ENCODE results near the gene SPSB4. TPM values are rescaled to one million over a fixed set of nuclear protein-coding genes. Genes with fewer than 3 reads are reported as not detected.

Gene SPSB4
- total RNA-seq, 1 donor from 2014 or later = 5.3 TPM

DNA sequence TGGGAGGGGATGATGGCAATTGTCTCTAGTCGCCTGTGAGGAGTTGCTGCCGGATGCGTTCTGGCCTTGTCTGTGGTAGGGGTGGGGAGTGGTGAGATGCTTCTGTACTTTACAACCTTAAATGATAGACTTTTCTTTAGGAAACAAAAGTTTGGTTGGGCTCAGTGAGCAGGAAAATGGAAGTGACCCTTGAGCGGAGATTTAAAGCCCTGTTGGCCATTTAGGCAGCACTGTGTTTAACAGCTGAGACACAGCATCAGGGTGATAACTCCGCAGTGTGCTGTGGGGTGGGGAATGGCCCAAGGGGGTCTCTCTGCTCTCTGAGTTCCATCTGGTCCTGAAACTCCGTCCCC lies 36.6 kb downstream of the SPSB4 start:
- DNase-seq (no peak), ATAC-seq (no peak)
- intact Hi-C loops (cut with micrococcal nuclease) = no loop called here

DNA sequence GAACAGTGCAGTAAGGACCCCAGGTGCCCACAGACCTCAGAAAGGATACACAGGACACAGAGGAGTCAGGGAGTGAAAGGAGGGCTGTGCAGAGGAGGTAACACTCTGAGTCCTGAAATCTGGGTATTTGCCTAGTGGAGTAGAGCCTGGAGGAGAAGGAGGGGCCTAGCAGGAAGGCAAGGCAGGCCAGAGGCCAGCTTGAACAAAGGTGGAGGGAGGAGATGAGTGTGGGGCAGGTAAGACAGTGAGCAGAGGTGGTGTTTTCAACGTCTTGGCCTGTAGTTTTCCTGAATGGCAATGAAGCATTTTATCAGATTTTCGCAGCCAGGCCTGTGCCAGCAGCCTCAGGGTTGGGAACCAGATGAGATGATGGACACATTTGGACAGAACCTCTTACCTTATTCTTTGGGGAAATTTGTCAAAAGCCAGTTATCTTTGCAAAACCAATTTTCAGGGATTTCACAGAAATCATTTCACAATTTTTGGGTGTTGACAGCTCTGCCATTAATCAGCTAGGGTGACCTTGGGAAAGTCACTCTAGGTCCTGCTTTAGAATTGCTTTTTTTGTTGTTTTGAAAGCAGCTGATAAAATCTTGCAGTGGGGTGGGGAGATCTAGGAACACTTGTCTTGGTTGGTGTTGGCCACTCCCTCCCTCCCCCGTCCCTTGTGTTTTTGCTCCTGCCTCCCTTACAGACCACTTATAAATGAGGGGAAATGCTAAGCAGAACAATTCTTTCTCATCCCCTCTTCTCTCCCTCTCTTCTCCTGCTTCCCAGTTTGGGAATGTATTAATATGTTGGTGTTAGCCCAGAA lies 38.4 kb downstream of the SPSB4 start:
- no peak for ATAC-seq
- intact Hi-C loops (cut with micrococcal nuclease) = no loop called here

DNA sequence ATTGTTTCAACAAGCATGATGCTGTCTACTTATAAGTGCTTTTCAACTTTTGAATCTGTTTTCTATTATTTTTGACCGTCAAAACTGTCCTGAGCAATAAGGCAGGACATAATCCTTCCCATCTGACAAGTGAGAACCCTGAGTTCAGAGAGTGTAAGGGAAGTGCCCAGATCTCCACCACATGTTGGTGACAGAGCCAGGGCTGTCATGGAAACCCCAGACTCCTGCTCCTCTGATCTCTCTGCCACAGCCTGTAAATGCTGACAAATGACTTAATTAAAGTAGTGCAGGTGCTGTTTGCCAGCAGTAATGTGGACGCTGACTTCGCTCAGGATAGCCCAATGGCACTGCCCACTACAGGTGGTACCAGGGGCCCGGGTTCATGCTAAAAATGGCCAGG lies 40.3 kb downstream of the SPSB4 start:
- ATAC-seq (no peak), DNase-seq (no peak)
- intact Hi-C loops (cut with micrococcal nuclease) = no loop called here

More for the DNA sequence above, 38.4 kb downstream of the SPSB4 start:
- no peak for DNase-seq

DNA sequence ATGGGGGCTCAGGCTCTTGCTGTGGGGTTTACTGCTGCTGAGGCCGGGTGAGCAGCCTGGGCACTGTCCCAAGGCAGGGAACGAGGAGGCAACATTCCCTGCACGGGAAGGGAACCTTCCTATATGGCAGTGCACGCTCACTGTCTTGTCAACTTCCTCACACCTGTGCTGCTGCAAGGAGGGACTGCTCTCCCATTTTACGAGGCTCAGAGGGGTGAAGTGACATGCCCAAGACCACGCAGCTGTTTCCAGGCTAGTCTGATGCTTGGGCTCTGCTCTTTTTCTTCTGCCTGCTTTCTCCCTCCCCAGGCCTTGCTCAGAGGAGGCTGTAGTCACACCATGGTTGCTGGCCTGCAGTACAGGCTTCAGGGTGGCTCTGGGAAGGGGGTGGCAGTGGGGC lies 41.5 kb downstream of the SPSB4 start:
- DNase-seq (no peak), ATAC-seq (no peak)
- intact Hi-C loops (cut with micrococcal nuclease) = no loop called here

DNA sequence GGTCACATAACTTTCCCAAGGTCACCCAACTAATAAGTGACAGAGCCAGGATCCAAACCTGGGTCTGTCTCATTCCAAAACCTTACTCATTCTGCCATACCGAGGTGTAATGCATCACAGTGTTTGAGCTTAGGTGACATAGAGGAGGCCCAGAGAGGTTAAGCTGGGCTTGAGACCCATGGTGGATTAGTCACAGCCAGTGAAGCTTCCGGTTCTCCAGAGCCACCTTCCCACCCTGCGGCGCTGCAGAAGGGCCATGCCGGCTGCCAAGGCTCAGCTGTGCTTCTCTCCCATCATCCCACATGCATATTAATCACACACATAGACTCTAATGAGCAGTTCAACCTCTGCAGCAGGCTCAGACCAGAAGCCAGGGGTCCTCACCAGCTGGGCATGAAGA lies 42.2 kb downstream of the SPSB4 start:
- intact Hi-C loops (cut with micrococcal nuclease) = no loop called here
- ATAC-seq (peak; percentile 17), DNase-seq (no peak)

DNA sequence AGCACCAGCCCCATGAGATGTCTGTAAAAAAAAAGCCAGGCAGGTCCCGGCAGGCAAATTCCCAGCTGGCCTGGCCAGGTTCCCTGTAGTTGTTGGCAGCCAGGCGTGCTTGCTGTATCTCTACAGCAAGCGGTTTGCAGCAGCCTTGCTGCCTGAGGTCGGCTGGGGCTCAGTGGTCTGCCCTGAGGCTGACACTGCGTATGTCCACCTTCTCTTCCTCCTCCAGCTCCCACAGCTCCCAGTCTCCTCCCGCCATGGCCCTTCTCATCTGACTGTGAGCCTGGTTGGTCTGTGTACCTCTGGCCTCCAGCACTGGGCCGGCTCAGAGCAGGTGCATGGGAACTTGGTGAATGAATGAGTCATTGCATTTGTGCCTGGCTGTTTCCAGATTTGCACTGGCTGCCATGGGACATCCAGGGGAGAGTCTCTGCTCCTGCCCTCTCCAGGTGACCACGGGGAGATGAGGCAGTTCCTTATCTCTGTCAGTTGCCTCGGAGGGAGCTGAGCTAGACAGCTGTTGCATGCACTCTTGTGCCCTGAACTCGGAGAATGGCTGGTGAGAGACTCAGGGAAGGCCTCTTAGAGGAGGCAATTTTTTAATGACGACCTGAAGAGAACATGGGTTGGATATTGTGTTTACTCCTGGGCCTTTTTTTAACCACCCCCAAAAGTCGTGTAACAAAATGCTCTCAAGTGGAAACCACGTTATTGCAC lies 43.0 kb downstream of the SPSB4 start:
- ATAC-seq (peak; percentile 81), DNase-seq (peak; percentile 87)
- intact Hi-C loops (cut with micrococcal nuclease) = no loop called here

DNA sequence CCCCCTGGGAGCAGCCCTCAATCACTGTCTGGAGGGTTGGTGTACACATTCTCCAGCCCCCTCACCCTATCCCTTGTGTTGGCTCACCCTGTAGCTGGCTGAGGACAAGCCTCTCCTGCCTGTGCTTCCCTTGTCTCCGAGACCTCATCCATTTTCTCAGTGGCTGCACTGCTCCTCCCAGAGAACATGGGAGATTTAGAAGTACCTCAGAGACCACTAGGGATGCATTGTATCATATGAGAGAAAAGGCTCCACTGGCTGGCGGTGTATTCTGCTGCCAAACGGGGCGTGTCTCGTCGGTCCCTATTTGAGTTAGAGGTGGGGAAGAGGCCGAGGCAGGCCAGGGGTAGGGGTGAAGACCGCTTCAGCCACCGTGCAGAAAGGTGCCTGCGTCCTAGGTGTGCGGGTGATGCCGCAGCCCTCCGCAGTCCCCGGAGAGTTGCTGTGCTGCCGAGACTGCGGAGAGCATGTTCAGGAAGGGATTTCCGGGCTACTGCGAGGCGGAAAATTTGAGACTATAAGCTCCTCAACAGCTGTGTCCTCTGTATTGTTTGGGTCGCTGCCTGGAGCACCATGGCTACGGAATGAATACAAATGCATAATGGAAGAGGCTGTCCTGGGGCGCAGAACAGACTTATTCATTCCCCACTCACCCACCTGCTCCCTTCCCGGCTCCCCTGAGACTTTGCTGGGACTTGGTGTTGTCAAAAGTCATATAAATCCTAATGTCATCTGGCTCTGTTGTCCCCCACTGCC lies 43.8 kb downstream of the SPSB4 start:
- DNase-seq (peak; percentile 85), ATAC-seq (peak; percentile 87)
- intact Hi-C loops (cut with micrococcal nuclease) = no loop called here

DNA sequence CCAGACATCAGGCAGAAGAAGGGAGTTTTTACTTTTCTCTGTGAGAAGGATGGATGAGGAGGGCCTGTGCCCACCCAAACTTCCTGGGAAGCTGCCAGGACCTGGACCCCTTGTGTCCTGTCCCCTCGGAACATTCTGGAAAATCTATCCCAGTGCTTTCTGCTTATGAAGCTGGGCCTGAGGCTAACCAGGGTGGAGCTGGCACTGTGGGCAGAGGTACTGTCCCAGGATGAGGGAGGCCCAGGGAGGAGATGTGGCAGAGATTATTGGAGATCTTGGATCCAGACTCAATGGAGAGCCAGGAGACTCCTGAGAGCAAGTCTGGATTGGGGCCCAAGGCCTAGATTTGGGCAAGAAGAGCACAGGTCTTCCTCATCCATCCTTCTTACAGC lies 44.4 kb downstream of the SPSB4 start:
- ATAC-seq (peak; percentile 3), DNase-seq (no peak)
- intact Hi-C loops (cut with micrococcal nuclease) = no loop called here

DNA sequence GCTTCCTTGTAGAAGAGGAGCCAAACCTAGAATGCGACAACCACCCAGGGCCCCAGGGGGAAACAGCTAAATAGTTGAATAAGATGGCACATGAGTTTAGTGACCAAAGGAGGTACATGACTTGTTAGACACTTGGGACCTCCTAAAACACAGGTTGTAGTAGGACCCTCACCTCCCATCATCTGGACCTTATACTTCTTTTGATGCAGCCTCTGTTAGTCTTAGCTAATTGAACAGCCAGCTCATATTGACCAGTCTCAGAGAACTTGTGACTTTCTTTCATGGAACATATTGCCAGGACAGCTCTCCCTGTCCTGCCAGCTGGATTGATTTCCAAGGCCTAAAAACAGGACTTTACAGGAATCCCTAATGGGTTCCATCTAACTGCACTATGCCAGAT lies 45.0 kb downstream of the SPSB4 start:
- intact Hi-C loops (cut with micrococcal nuclease) = no loop called here
- DNase-seq (no peak), ATAC-seq (no peak)

DNA sequence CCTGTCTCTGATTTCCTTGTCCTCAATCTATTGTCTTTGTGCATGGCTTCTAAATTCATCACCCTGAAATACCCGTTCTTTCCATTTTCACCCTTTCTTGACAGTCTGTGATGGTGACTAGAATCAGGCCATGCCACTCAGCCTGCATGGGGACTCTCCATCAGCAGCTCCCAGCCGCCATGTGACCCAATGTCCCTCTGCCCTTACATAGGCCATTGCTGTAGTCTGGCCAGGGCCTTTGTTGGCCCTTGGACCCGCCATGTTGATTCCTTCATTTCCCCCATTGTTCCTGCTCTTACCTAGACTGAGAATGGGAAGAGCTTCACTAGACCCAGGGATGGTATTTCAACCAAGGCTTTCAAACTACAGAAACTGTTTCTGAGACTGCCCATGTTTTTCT lies 45.8 kb downstream of the SPSB4 start:
- intact Hi-C loops (cut with micrococcal nuclease) = no loop called here
- no peak for ATAC-seq

DNA sequence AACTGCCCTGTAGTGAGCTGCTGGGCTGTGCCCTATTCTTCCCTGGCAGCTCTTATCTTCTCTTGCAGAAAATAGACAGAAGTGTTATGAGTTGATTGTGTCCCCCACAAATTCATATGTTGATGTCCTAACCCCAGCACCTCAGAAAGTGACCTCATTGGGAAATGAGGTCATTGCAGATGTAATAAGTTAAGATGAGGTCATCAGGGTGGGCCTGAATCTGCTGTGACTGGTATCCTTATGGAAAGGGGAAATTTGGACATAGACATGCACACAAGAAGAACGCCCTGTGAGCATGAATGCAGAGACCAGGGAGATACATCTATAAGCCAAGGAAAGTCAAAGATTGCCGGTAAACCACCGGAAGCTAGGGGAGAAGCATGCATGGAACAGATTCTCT lies 49.0 kb downstream of the SPSB4 start:
- intact Hi-C loops (cut with micrococcal nuclease) = loop anchor here (10.0 kb wide), 2 partner anchors 45 to 85 kb away; partner anchors contain the start of gene SPSB4
- DNase-seq (no peak), ATAC-seq (no peak)

More for the DNA sequence above, 45.8 kb downstream of the SPSB4 start:
- DNase-seq = no peak

DNA sequence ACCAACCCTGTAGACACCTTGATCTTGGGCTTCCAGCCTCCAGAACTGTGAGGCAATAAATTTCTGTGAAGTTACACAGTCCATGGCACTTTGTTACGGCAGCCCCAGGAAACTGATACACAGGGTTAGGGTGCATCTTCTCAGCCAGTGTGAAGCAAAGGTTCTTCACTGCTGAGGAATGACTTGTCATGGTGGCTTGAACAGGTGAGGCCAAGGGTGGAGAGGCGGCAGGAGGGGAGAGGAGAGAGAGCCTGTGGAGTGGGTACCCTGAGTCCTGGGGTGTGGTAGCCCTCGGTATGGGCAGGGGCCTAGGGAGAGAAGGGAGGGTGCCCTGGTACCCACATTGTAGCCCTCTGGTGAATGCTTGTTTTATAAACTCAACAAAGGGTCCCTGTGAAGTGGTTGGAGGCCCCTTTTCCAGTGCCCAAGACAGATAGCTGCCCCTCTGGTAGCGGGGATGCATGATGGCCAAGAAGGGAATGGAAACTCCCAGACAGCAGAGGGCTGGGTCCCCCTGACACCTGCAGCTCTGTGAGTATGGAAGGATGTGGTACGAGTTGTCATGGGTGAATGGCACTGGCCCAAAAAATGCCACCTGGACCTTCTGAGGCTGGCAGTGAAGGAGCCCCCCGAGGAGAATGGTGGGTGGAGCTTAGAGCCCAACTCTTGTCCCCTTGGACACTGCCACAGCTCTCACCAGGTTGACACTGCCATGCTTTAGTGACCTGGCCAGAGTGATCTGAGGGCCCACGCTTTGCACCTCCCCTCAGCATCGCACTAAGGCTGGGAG lies 49.6 kb downstream of the SPSB4 start:
- ATAC-seq = no peak
- intact Hi-C loops (cut with micrococcal nuclease) = loop anchor here (10.0 kb wide), 2 partner anchors 46 to 86 kb away; partner anchors contain the start of gene SPSB4
- no peak for DNase-seq

DNA sequence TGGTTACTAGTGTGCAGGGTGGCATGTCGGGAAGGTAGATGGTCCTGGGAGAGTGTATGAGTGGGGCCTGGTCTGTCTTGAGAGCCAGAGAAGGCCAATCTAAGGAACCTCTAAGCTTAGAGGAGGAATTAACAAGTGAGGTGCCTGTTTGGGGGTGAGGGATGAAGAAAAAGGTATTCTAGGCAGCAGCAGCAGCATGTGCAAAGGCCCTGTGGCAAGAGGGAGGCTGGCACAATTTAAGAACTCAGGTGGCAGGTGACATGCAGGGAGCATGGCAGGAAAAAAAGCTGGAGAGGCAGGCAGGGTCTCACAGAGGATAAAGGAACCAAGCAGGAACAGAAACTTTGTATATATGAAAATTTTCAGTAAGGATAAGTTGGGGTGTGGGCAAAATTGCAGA lies 51.2 kb downstream of the SPSB4 start:
- ATAC-seq (no peak), DNase-seq (no peak)
- intact Hi-C loops (cut with micrococcal nuclease) = loop anchor here (10.0 kb wide), 2 partner anchors 48 to 88 kb away; partner anchors contain the start of gene SPSB4

DNA sequence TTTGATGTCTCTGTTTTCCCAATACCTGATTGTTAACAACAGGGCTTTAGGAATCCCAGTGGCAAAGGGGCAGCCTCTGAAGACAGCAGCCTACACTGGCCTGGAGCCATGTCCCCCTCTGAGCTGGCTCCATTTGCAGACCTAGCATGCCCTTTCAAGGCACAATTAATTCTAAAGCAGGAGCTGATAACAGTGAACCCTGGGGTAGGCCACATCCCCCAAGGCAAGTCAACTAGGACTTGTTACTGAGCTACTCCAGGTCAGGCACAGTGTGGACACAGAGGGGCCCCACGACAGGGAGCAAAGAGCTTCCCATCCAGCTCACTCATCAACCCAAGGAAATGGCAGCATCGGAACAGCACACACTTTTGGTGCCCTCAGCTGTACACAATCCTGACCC lies 51.9 kb downstream of the SPSB4 start:
- intact Hi-C loops (cut with micrococcal nuclease) = loop anchor here (10.0 kb wide), 2 partner anchors 48 to 88 kb away; partner anchors contain the start of gene SPSB4
- ATAC-seq (no peak), DNase-seq (no peak)

DNA sequence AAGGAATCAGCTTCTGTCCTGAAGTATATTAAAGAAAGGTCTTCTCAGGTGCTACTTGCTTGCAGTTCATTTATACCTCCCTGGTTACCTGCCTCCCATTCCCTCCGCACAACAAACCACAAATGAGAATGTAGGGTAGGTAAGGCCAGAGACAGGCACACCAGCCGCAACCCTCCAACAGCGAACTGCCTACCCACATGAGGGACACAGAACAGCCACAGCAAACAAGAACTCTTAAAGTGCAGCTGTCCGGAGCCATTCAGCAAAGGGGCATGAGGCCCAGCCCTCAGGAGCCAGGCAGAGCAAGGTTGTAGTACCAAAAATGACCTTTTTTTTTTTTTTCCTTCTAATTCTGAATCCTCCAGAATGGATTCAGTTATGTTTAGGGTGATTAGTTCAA lies 52.4 kb downstream of the SPSB4 start:
- DNase-seq (no peak), ATAC-seq (no peak)
- intact Hi-C loops (cut with micrococcal nuclease) = loop anchor here (10.0 kb wide), 2 partner anchors 49 to 89 kb away; partner anchors contain the start of gene SPSB4

DNA sequence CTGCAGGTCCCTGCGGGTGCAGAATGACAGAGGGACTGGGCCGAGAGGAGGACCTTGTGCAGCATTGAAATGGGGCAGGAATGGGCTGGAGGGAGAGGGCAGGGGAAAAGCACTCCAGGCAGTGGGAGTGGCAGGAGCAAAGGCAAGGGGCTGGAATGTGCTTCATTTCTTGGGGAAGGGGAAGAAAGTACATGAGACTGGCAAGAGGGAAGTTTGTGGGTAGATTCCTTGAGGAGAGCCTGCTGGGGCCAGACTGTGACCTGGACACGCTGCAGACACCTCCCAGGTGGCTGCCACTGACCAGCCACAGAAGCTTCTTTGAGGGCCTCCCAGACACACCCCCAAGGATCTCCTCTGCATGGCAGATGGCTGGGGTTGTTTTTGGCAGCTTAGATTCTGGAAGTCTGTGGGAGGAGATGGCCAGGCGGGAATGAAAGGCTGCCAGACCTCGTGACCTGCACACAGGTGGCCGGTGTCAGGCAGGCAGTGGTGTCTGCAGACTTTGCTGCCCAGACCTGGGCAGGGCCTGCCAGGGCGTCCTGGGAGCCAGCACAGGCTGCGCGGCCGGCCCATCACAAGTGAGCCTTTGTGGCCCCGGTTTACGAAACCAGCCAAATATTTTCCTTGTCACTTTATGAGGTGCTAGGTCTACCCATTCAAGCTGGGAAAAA lies 53.1 kb downstream of the SPSB4 start:
- intact Hi-C loops (cut with micrococcal nuclease) = loop anchor here (10.0 kb wide), 2 partner anchors 49 to 89 kb away; partner anchors contain the start of gene SPSB4
- ATAC-seq (peak; percentile 67), DNase-seq (peak; percentile 61)

DNA sequence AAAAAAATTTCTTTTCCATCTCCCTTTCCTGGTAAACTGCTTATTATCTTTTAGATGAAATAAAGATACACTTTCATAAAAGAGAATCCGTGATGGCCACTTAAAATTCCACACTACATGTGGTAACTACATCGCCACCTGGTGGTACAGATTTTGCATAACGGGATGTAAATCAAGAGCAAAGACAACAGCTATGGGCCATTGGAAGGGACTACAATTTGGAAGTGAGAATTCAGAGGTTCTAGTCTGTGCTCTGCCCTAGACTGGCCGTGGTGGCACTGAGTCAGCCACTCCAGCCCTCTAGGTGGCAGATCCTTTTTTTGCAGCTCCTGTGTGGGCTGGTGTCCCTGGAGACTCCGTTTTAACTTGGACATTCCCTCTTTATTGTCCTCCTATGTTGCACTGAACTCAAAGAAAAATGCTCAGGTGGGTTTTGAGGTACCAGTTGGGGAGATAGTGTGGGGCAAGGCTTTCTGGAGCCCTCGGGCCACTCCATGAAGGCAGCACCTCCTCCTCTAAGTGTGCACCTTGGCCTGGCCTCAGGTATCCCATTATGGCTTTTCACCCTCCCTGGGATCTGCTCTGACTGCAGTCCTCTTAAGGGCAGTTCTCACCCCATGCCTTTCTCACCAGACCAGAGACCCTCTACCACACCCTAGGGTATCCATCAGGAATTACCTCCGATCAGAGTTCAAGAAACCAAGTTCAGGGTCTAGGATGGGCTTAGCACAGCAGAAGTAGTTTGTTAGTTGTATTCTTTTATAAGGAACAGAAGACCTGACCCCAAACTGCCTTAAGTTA lies 54.9 kb downstream of the SPSB4 start:
- intact Hi-C loops (cut with micrococcal nuclease) = loop anchor here (10.0 kb wide), 2 partner anchors 51 to 91 kb away; partner anchors contain the start of gene SPSB4
- DNase-seq = no peak

More for the DNA sequence above, 54.9 kb downstream of the SPSB4 start:
- ATAC-seq = peak; percentile 8

Measured in left ventricle myocardium superior (tissue), 1 donor.